Endothelial cell of umbilical vein (primary cell): ENCODE results near the gene PPM1M. TPM values are rescaled to one million over a fixed set of nuclear protein-coding genes. Genes with fewer than 3 reads are reported as not detected.

Source experiments
- BruUV-seq: library from RNA; stranded (reverse); fragments of 400-500 nt; replicated peaks from 2 replicates; lab custom pipeline; 2021; lab: Mats Ljungman, UMichigan
- CTCF ChIA-PET: fragments of 300-600, 350-600 bp; sonication (Branson Sonifier 250); formaldehyde crosslinking; loops from one replicate; lab custom pipeline; 2021; ENCODE audit warnings: antibody characterized with exemption, inconsistent platforms; lab: Charles Lee
- POLR2A ChIA-PET: fragments of 300-600, 350-600 bp; sonication (Branson Sonifier 250); formaldehyde crosslinking; loops from one replicate; lab custom pipeline; 2021; ENCODE audit warnings: antibody characterized with exemption, inconsistent platforms; lab: Charles Lee
- DNase-seq: peaks from one replicate; pipeline ENCODE4 v3.0.0-alpha.2; 2011; ENCODE audit warnings: low read depth, low spot score
- FAIRE-seq: peaks from 2 replicates; lab custom pipeline; 2011; peaks lifted over from hg19 to GRCh38; lab: Jason Lieb, UNC
- H2AFZ ChIP-seq: 2 replicates; pipeline ENCODE4 v1.6.0; 2012; ENCODE audit warnings: low read depth, low read length, control low read depth, inconsistent platforms
- H3K27ac ChIP-seq: 2 replicates; pipeline ENCODE4 v1.5.1; 2011; ENCODE audit warnings: low read depth, mild to moderate bottlenecking, control low read depth, low read length, moderate library complexity; ENCODE audit not compliant: insufficient read depth
- H3K27me3 ChIP-seq, 2 experiments: 2 replicates each; pipeline versions ENCODE4 v1.6.0 to v1.6.1; 2011; ENCODE audit warnings: low read length in 2 of 2, mixed read lengths in 1 of 2; ENCODE audit not compliant: control insufficient read depth in 2 of 2, insufficient read depth in 2 of 2
- H3K36me3 ChIP-seq, 2 experiments: 2 replicates in 1 of 2; 3 replicates in 1 of 2; pipeline ENCODE4 v1.5.1; 2011; ENCODE audit warnings: low read length in 2 of 2, mild to moderate bottlenecking in 1 of 2, moderate library complexity in 1 of 2; ENCODE audit not compliant: control insufficient read depth in 2 of 2, insufficient read depth in 2 of 2; ENCODE audit errors: extremely low read depth in 1 of 2
- H3K4me1 ChIP-seq: 3 replicates; pipeline ENCODE4 v1.5.1; 2011; ENCODE audit warnings: mild to moderate bottlenecking, low read length; ENCODE audit not compliant: control insufficient read depth, insufficient read depth; ENCODE audit errors: extremely low read depth
- H3K4me2 ChIP-seq: 2 replicates; pipeline ENCODE4 v1.6.1; 2011; ENCODE audit warnings: low read length, control low read depth, mixed read lengths; ENCODE audit not compliant: insufficient read depth
- H3K4me3 ChIP-seq, 3 experiments: fragments of 200-600 bp in 1 of 3; sonication (generic), shearing (Covaris generic) in 1 of 3; replicated peaks in 1 of 3; 2 replicates each; pipeline ENCODE4 v1.5.1; 2011 to 2016; ENCODE audit warnings: control low read depth in 3 of 3, low read length in 3 of 3, mild to moderate bottlenecking in 2 of 3, inconsistent platforms in 1 of 3, low read depth in 1 of 3, moderate library complexity in 1 of 3; ENCODE audit not compliant: insufficient read depth in 1 of 3
- H3K79me2 ChIP-seq: 2 replicates; pipeline ENCODE4 v1.6.0; 2012; ENCODE audit warnings: low read length, inconsistent platforms; ENCODE audit not compliant: control insufficient read depth, insufficient read depth
- H3K9ac ChIP-seq: replicated peaks from 2 replicates; pipeline ENCODE3; 2011; ENCODE audit warnings: low read length, control low read depth; ENCODE audit not compliant: insufficient read depth; ENCODE audit errors: extremely low read depth
- H3K9me1 ChIP-seq: replicated peaks from 3 replicates; pipeline ENCODE4 v1.6.0; 2011; ENCODE audit warnings: mild to moderate bottlenecking, low read length; ENCODE audit not compliant: control insufficient read depth, insufficient read depth; ENCODE audit errors: extremely low read depth
- H3K9me3 ChIP-seq: replicated peaks from 2 replicates; pipeline ENCODE4 v1.5.1; 2012; ENCODE audit warnings: low read length, inconsistent platforms; ENCODE audit not compliant: control insufficient read depth, insufficient read depth
- H4K20me1 ChIP-seq: replicated peaks from 2 replicates; pipeline ENCODE3; 2011; ENCODE audit warnings: mild to moderate bottlenecking, low read length; ENCODE audit not compliant: control insufficient read depth, insufficient read depth; ENCODE audit errors: extremely low read depth
- EZH2 ChIP-seq: IDR thresholded peaks from 2 replicates; pipeline ENCODE4 v1.6.1; 2012; ENCODE audit warnings: borderline replicate concordance, low read depth, mild to moderate bottlenecking, moderate library complexity, low read length, inconsistent platforms; ENCODE audit not compliant: severe bottlenecking
- FOS ChIP-seq: IDR thresholded peaks from 2 replicates; pipeline ENCODE4 v1.6.1; 2011; ENCODE audit warnings: mild to moderate bottlenecking, low read length, moderate library complexity, borderline replicate concordance; ENCODE audit not compliant: insufficient read depth
- GATA2 ChIP-seq: IDR thresholded peaks from 2 replicates; pipeline ENCODE4 v1.7.0; 2011; ENCODE audit warnings: low read depth, mild to moderate bottlenecking, moderate library complexity, mixed read lengths, low read length; ENCODE audit not compliant: insufficient read length, insufficient read depth
- JUN ChIP-seq: IDR thresholded peaks from 2 replicates; pipeline ENCODE4 v1.6.1; 2011; ENCODE audit warnings: borderline replicate concordance, low read depth; ENCODE audit not compliant: insufficient read length, insufficient read depth
- MYC ChIP-seq: IDR thresholded peaks from one replicate; pipeline ENCODE4 v1.6.1; 2011; ENCODE audit warnings: mild to moderate bottlenecking, low read depth, low read length
- POLR2A ChIP-seq: IDR thresholded peaks from 2 replicates; pipeline ENCODE4 v1.6.1; 2012; ENCODE audit warnings: low read depth, mild to moderate bottlenecking, control low read depth, low read length
- POLR2AphosphoS5 ChIP-seq: IDR thresholded peaks from 2 replicates; pipeline ENCODE4 v1.6.1; 2012; ENCODE audit warnings: low read depth, mild to moderate bottlenecking, control low read depth, low read length, moderate library complexity; ENCODE audit not compliant: insufficient read depth
- dilution Hi-C: fragments of 300-500 bp; cut with MboI; formaldehyde crosslinking; loops from one replicate; pipeline ENCODE4 v1.15.0; 2019; ENCODE audit warnings: low sequenced_read_pairs; ENCODE audit not compliant: extremely low pct_ligation_motif_present
- intact Hi-C: fragments of 100-400 bp; cut with micrococcal nuclease; formaldehyde crosslinking; loops from one replicate; pipeline ENCODE4 v1.10.0; 2022
- polyA plus RNA-seq, 4 experiments: library from polyadenylated mRNA; depleted of rRNA in 3 of 4; stranded (reverse) in 3 of 4; unstranded in 1 of 4; fragments of >200 nt; gene quantifications; 2 replicates each; pipeline versions ENCODE4 v1.2.1 to v1.2.3, GENCODE V29; 2011 to 2012; ENCODE audit warnings: missing spikeins in 1 of 4
- total RNA-seq: library from RNA; stranded (reverse); gene quantifications from 2 replicates; pipeline ENCODE4 v1.2.3, GENCODE V29; 2021
- TF ChIP-seq, protein P1 (sequence below): IDR thresholded peaks from 2 replicates; pipeline ENCODE4 v1.6.1; 2011; ENCODE audit not compliant: insufficient read depth, insufficient read length
- TF ChIP-seq, protein P2 (sequence below), 2 donors: IDR thresholded peaks; 1 replicate in 1 of 2; 2 replicates in 1 of 2; pipeline ENCODE4 v1.5.1; 2011; ENCODE audit warnings: low read length in 2 of 2, mild to moderate bottlenecking in 2 of 2, moderate library complexity in 2 of 2, control low read depth in 1 of 2, inconsistent platforms in 1 of 2, low read depth in 1 of 2; ENCODE audit not compliant: insufficient read depth in 1 of 2; ENCODE audit errors: extremely low read depth in 1 of 2

The PPM1M gene
- total and polyA plus RNA-seq, 2 donors (not counting 3 experiments of a cell fraction or from before 2014, with no cell fraction given) = 13.7 to 19.4 TPM

DNA sequence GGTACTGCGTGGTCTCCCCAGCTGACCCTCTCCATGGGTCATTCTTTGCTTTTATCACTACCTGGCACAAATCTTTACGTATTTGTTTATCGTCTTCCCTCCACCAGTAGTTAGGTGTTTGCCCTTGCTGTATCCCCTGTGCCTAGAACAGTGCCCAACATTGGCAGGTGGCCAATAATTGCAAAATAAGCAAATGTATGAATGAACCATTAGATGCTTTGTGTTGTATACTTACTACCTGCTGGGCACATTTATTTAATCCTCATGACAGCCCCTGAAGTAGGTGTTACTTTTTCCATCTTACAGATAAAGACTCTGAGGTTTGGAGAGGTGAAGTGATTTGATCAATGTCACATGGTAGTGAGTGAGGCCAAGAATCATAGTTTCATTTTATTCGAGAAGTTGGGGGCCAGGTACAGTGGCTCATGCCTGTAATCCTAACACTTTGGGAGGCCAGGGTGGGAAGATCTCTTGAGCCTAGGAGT lies 4.6 kb upstream of the PPM1M start:
- no peak overlapping the region for H3K27ac ChIP-seq
- TF ChIP-seq POLR2AphosphoS5 (no peak), FOS (no peak), EZH2 (no peak), POLR2A (no peak), MYC (no peak), JUN (no peak), GATA2 (no peak)
- TF ChIP-seq, protein P1, sequence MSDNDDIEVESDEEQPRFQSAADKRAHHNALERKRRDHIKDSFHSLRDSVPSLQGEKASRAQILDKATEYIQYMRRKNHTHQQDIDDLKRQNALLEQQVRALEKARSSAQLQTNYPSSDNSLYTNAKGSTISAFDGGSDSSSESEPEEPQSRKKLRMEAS = no peak
- TF ChIP-seq, protein P2, sequence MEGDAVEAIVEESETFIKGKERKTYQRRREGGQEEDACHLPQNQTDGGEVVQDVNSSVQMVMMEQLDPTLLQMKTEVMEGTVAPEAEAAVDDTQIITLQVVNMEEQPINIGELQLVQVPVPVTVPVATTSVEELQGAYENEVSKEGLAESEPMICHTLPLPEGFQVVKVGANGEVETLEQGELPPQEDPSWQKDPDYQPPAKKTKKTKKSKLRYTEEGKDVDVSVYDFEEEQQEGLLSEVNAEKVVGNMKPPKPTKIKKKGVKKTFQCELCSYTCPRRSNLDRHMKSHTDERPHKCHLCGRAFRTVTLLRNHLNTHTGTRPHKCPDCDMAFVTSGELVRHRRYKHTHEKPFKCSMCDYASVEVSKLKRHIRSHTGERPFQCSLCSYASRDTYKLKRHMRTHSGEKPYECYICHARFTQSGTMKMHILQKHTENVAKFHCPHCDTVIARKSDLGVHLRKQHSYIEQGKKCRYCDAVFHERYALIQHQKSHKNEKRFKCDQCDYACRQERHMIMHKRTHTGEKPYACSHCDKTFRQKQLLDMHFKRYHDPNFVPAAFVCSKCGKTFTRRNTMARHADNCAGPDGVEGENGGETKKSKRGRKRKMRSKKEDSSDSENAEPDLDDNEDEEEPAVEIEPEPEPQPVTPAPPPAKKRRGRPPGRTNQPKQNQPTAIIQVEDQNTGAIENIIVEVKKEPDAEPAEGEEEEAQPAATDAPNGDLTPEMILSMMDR (IDR thresholded peaks at IDR 0.05; ENCODE audit: extremely low read depth in 1 of 2, insufficient read depth in 1 of 2, low read depth in 1 of 2, low read length in 2 of 2) = no peak
- dilution Hi-C loops = no loop called here
- H3K4me2 ChIP-seq = no peak overlapping the region
- no peak overlapping the region for H2AFZ ChIP-seq
- H3K36me3 ChIP-seq = no peaks in the 10 kb centered on the region
- intact Hi-C loops = no loop called here
- H4K20me1 ChIP-seq = no peaks in the 10 kb centered on the region
- no peak overlapping the region for H3K9ac ChIP-seq
- CTCF ChIA-PET = interaction anchor here (0.6 to 7.3 kb wide), 10 partner anchors 9 to 98 kb away, joined by 3 to 104 read pairs (median 5); partner anchors contain the start of genes GLYCTK, TLR9 and WDR82
- no peak for DNase-seq
- POLR2A ChIA-PET = interaction anchor here (0.8 kb wide), 1 partner anchor 39 kb away, joined by 3 read pairs; no protein-coding TSS in a partner anchor
- no peak overlapping the region for H3K4me3 ChIP-seq
- peaks cover 29% of the 10 kb centered on the region for H3K79me2 ChIP-seq
- FAIRE-seq = no peak
- BruUV-seq = no TSS peak
- peaks cover 36% of the 10 kb centered on the region for H3K4me1 ChIP-seq
- H3K27me3 ChIP-seq = no peaks in the 10 kb centered on the region
- no peaks in the 10 kb centered on the region for H3K9me1 ChIP-seq
- no peaks in the 10 kb centered on the region for H3K9me3 ChIP-seq
